Measurements from ENCODE around the gene MFRP.

MFRP gene

GRCh38 chr11:119309411-119309810 lies 37.1 kb downstream of the MFRP start:
- no peaks in the 10 kb centered on the region for H3K9me3 ChIP-seq
- H3K27me3 ChIP-seq, result peaks cover 30% of the 10 kb centered on the region
- H3K27ac ChIP-seq, result no peak overlapping the region
- H3K36me3 ChIP-seq, result peaks cover 67% of the 10 kb centered on the region
- no peak for TF ChIP-seq CTCF (IDR thresholded peaks at IDR 0.05)
- no peak overlapping the region for H3K4me3 ChIP-seq (ENCODE audit: low read depth in 1 of 2, low read length in 1 of 2)
- H3K4me1 ChIP-seq (ENCODE audit: control insufficient read depth in 1 of 2, insufficient read depth in 1 of 2, low read depth in 1 of 2, low read length in 1 of 2), result no peaks in the 10 kb centered on the region

- Histone ChIP-seq H3K4me3 (ENCODE audit: low read depth in 1 of 2, low read length in 1 of 2) (no peak overlapping the region), H3K4me1 (ENCODE audit: control insufficient read depth in 1 of 2, insufficient read depth in 1 of 2, low read depth in 1 of 2, low read length in 1 of 2) (no peaks in the 10 kb centered on the region), H3K36me3 (peaks cover 81% of the 10 kb centered on the region), H3K27ac (no peak overlapping the region), H3K9me3 (no peaks in the 10 kb centered on the region), H3K27me3 (peaks cover 16% of the 10 kb centered on the region)
- TF ChIP-seq CTCF (IDR thresholded peaks at IDR 0.05), result no peak
Observed at GRCh38 chr11:119307974-119308373, 38.5 kb downstream of the MFRP start.

- Histone ChIP-seq H3K27me3 (peaks cover 8% of the 10 kb centered on the region), H3K4me1 (ENCODE audit: control insufficient read depth in 1 of 2, insufficient read depth in 1 of 2, low read depth in 1 of 2, low read length in 1 of 2) (no peaks in the 10 kb centered on the region), H3K27ac (no peak overlapping the region), H3K36me3 (peaks cover 89% of the 10 kb centered on the region), H3K9me3 (no peaks in the 10 kb centered on the region), H3K4me3 (ENCODE audit: low read depth in 1 of 2, low read length in 1 of 2) (no peak overlapping the region)
- no peak for TF ChIP-seq CTCF (IDR thresholded peaks at IDR 0.05)
Observed at GRCh38 chr11:119307219-119307618, 39.3 kb downstream of the MFRP start.

GRCh38 chr11:119306373-119306890 lies 40.1 kb downstream of the MFRP start:
- no peak for TF ChIP-seq CTCF (IDR thresholded peaks at IDR 0.05)
- Histone ChIP-seq H3K36me3 (peaks cover 97% of the 10 kb centered on the region), H3K4me1 (ENCODE audit: control insufficient read depth in 1 of 2, insufficient read depth in 1 of 2, low read depth in 1 of 2, low read length in 1 of 2) (no peaks in the 10 kb centered on the region), H3K9me3 (no peaks in the 10 kb centered on the region), H3K4me3 (ENCODE audit: low read depth in 1 of 2, low read length in 1 of 2) (no peak overlapping the region), H3K27ac (no peak overlapping the region), H3K27me3 (peaks cover under 1% of the 10 kb centered on the region)

DNA sequence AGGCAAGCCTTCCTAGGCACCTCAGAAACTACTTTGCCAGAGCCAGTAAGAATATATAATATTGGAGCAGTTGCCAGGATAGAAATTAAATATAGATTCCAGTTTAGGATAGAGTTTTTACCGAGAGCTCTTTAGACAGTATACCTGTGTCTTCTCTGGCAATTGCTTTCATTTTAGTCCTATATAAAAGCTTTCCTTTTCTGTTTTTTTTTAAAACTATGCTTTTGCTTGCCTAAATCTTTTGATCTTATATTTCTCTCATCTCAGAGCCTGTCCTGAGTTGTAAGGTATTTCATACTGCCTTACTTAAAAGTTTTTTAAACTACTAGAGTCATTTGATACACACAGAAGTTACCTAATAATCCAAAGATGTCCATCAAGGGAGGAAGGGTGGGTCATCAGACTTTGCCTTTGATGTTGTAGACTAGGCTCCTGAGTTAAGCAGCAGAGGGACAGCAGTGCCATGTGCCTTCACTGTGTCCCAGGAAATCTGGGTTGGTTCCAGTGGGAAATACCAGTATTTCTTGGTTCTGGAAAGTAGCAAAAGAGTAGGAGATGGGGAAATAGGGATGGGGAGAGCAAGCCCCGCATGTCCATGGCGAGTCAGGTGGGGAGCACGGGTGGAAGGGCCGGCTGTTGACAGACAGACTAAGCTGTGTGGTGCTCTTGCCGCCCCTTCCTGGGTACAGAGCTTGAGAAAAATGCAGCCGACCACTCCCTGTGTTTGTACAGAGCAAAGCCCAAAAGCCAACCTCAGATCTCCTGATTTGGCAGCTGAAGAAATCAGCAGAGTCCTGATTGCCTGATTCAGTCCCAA lies 40.7 kb downstream of the MFRP start:
- Histone ChIP-seq H3K27ac (no peak overlapping the region), H3K4me1 (ENCODE audit: control insufficient read depth in 1 of 2, insufficient read depth in 1 of 2, low read depth in 1 of 2, low read length in 1 of 2) (no peaks in the 10 kb centered on the region), H3K36me3 (peaks cover 99% of the 10 kb centered on the region), H3K27me3 (no peaks in the 10 kb centered on the region), H3K9me3 (no peaks in the 10 kb centered on the region), H3K4me3 (ENCODE audit: low read depth in 1 of 2, low read length in 1 of 2) (no peak overlapping the region)
- no peak for TF ChIP-seq CTCF (IDR thresholded peaks at IDR 0.05)

Measured in neutrophil (primary cell).